Measurements from ENCODE around the gene TRIM27.

GRCh38 chr6:28892525-28892924, 31.3 kb downstream of the TRIM27 start:
- TF ChIP-seq POLR2A (IDR thresholded peaks at IDR 0.05), result no peak
- TF ChIP-seq, protein P1, sequence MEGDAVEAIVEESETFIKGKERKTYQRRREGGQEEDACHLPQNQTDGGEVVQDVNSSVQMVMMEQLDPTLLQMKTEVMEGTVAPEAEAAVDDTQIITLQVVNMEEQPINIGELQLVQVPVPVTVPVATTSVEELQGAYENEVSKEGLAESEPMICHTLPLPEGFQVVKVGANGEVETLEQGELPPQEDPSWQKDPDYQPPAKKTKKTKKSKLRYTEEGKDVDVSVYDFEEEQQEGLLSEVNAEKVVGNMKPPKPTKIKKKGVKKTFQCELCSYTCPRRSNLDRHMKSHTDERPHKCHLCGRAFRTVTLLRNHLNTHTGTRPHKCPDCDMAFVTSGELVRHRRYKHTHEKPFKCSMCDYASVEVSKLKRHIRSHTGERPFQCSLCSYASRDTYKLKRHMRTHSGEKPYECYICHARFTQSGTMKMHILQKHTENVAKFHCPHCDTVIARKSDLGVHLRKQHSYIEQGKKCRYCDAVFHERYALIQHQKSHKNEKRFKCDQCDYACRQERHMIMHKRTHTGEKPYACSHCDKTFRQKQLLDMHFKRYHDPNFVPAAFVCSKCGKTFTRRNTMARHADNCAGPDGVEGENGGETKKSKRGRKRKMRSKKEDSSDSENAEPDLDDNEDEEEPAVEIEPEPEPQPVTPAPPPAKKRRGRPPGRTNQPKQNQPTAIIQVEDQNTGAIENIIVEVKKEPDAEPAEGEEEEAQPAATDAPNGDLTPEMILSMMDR (IDR thresholded peaks at IDR 0.05), result no peak
- no peak for TF ChIP-seq POLR2AphosphoS5 (IDR thresholded peaks at IDR 0.05)
